ENCODE measurements around the gene PRUNE2.

PRUNE2 gene

DNA sequence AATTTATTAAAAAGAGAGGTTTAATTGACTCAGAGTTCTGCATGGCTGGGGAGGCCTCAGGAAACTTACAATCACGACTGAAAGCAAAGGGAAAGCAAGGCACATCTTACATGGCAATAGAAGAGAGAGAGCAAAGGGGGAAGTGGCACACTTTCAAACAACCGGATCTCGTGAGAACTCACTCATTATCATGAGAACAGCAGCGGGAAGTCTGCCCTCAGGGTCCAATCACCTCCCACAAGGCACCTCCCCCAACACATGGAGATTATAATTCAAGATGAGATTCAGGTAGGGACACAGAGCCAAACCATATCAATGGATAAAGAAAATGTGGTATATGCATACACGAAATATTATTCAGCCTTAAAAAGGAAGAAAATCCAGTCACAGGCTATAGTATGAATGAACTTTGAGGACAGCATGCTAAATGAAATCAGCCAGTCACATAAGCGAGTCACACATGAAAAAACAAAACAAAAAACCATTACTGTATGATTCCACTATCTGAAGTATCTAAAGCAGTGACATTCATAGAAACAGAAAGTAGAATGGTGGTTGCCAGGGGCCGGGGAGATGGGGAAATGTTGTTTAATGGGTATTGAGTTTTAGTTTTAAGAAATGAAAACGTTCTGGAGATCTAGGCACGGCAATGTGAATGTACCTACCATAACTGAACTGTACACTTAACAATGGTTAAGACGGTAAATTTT lies 225.0 kb downstream of the PRUNE2 start:
- Histone ChIP-seq H3K27ac (ENCODE audit: low read length) (no peak overlapping the region), H3K9ac (ENCODE audit: low read depth, low read length) (no peak overlapping the region), H4K20me1 (ENCODE audit: insufficient read depth, low read length) (no peaks in the 10 kb centered on the region), H3K4me3 (ENCODE audit: low read depth in 1 of 2, low read length in 2 of 2) (no peak overlapping the region), H2AFZ (ENCODE audit: low read depth, low read length) (no peak overlapping the region), H3K79me2 (ENCODE audit: insufficient read depth, low read length) (no peaks in the 10 kb centered on the region), H3K27me3 (ENCODE audit: insufficient read depth, low read length, poor library complexity) (no peaks in the 10 kb centered on the region), H3K36me3 (ENCODE audit: insufficient read depth, low read length) (no peaks in the 10 kb centered on the region), H3K4me2 (ENCODE audit: insufficient read depth, low read length) (no peak overlapping the region), H3K4me1 (ENCODE audit: insufficient read depth, low read length) (no peaks in the 10 kb centered on the region), H3K9me3 (ENCODE audit: insufficient read depth, low read length, severe bottlenecking) (no peaks in the 10 kb centered on the region)
- no peak for DNase-seq
- no peak for TF ChIP-seq EZH2 (IDR thresholded peaks at IDR 0.05; ENCODE audit: borderline replicate concordance, low read depth, low read length, severe bottlenecking)
- TF ChIP-seq, protein P1, sequence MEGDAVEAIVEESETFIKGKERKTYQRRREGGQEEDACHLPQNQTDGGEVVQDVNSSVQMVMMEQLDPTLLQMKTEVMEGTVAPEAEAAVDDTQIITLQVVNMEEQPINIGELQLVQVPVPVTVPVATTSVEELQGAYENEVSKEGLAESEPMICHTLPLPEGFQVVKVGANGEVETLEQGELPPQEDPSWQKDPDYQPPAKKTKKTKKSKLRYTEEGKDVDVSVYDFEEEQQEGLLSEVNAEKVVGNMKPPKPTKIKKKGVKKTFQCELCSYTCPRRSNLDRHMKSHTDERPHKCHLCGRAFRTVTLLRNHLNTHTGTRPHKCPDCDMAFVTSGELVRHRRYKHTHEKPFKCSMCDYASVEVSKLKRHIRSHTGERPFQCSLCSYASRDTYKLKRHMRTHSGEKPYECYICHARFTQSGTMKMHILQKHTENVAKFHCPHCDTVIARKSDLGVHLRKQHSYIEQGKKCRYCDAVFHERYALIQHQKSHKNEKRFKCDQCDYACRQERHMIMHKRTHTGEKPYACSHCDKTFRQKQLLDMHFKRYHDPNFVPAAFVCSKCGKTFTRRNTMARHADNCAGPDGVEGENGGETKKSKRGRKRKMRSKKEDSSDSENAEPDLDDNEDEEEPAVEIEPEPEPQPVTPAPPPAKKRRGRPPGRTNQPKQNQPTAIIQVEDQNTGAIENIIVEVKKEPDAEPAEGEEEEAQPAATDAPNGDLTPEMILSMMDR (IDR thresholded peaks at IDR 0.05; ENCODE audit: borderline replicate concordance, extremely low read depth, low read length, poor library complexity, severe bottlenecking): no peak
- no peak for ATAC-seq (ENCODE audit: insufficient read depth, low read depth)

- ATAC-seq (ENCODE audit: insufficient read depth, low read depth) (no peak), DNase-seq (no peak)
- no peak overlapping the region for H3K4me3 ChIP-seq (ENCODE audit: low read depth in 1 of 2, low read length in 2 of 2)
- H3K79me2 ChIP-seq (ENCODE audit: insufficient read depth, low read length): no peaks in the 10 kb centered on the region
- H3K27ac ChIP-seq (ENCODE audit: low read length): no peak overlapping the region
- no peak overlapping the region for H3K4me2 ChIP-seq (ENCODE audit: insufficient read depth, low read length)
- H3K36me3 ChIP-seq (ENCODE audit: insufficient read depth, low read length): no peaks in the 10 kb centered on the region
- no peak for TF ChIP-seq EZH2 (IDR thresholded peaks at IDR 0.05; ENCODE audit: borderline replicate concordance, low read depth, low read length, severe bottlenecking)
- TF ChIP-seq, protein P1 (IDR thresholded peaks at IDR 0.05; ENCODE audit: borderline replicate concordance, extremely low read depth, low read length, poor library complexity, severe bottlenecking): no peak
- H2AFZ ChIP-seq (ENCODE audit: low read depth, low read length): no peak overlapping the region
- H3K27me3 ChIP-seq (ENCODE audit: insufficient read depth, low read length, poor library complexity): no peaks in the 10 kb centered on the region
- no peaks in the 10 kb centered on the region for H3K4me1 ChIP-seq (ENCODE audit: insufficient read depth, low read length)
- no peaks in the 10 kb centered on the region for H4K20me1 ChIP-seq (ENCODE audit: insufficient read depth, low read length)
- no peak overlapping the region for H3K9ac ChIP-seq (ENCODE audit: low read depth, low read length)
- no peaks in the 10 kb centered on the region for H3K9me3 ChIP-seq (ENCODE audit: insufficient read depth, low read length, severe bottlenecking)
These were observed 228.3 kb downstream of the PRUNE2 start for GRCh38 chr9:76677481-76678055.

DNA sequence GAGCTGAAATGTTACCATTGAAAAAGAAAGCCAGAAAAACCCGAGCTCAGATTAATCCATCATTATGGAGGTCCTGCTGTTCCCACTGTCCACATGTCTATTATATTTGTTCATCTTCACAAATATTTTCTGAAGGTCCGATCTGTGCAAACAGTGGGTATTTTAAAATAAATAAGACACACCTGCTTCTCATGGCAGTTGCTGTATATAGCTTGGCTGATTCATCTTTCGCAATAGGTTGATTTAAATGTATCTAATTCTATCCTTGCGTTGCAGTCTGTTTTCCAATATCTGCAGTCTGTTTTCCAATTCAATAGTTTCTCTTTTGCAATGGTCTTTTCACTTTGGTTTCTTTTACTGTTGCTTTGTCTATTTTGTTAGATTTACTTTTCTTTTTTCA lies 229.1 kb downstream of the PRUNE2 start:
- TF ChIP-seq EZH2 (IDR thresholded peaks at IDR 0.05; ENCODE audit: borderline replicate concordance, low read depth, low read length, severe bottlenecking): no peak
- TF ChIP-seq, protein P1 (IDR thresholded peaks at IDR 0.05; ENCODE audit: borderline replicate concordance, extremely low read depth, low read length, poor library complexity, severe bottlenecking): no peak
- no peak for DNase-seq
- no peak overlapping the region for H3K4me2 ChIP-seq (ENCODE audit: insufficient read depth, low read length)

More for the DNA sequence above, 229.1 kb downstream of the PRUNE2 start:
- Histone ChIP-seq H3K36me3 (ENCODE audit: insufficient read depth, low read length) (no peaks in the 10 kb centered on the region), H3K4me1 (ENCODE audit: insufficient read depth, low read length) (no peaks in the 10 kb centered on the region), H3K9ac (ENCODE audit: low read depth, low read length) (no peak overlapping the region), H3K27ac (ENCODE audit: low read length) (no peak overlapping the region), H3K9me3 (ENCODE audit: insufficient read depth, low read length, severe bottlenecking) (no peaks in the 10 kb centered on the region), H3K79me2 (ENCODE audit: insufficient read depth, low read length) (no peaks in the 10 kb centered on the region), H2AFZ (ENCODE audit: low read depth, low read length) (no peak overlapping the region), H3K27me3 (ENCODE audit: insufficient read depth, low read length, poor library complexity) (no peaks in the 10 kb centered on the region), H4K20me1 (ENCODE audit: insufficient read depth, low read length) (no peaks in the 10 kb centered on the region), H3K4me3 (ENCODE audit: low read depth in 1 of 2, low read length in 2 of 2) (no peak overlapping the region)
- ATAC-seq (ENCODE audit: insufficient read depth, low read depth): no peak
